Raji (cell line): ENCODE results near the gene AOPEP.

Experiments
- POLR2A ChIP-seq: IDR thresholded peaks from 2 replicates; pipeline ENCODE4 v1.6.1; 2011; ENCODE audit warnings: low read depth, low read length, control low read depth; ENCODE audit not compliant: insufficient read depth

AOPEP gene

DNA sequence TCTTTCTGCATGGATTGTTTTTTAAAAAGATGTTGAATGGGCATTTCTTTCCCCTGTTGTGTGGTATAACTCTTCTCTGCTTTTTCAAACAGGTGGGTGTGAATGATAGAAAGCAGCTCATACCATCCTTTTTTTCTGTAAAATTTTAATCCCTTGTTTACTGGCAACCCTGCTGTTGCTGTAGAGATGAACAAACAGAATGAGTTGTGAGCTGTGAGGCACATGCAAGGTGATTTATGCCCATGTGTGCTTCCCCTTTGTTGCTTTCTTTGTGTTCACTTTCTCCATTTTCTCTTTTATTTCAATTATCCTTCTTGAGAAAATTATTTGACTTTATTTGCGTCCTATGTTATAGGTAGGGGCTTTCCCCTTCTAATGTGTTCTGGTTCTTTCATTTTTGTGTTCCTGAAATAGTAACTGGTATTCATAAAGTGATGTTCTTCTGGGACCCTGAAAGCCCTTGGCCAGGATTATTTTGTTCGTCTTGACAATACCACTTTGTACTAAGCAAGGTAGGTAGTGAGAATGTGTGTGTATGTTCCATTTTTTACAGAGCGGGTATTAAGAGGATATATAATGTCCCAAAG lies 79.9 kb downstream of the AOPEP start:
- no peak for TF ChIP-seq POLR2A

GRCh38 chr9:94807556-94807955 lies 81.1 kb downstream of the AOPEP start:
- TF ChIP-seq POLR2A: no peak

- no peak for TF ChIP-seq POLR2A
Observed at GRCh38 chr9:94808926-94809700, 82.6 kb downstream of the AOPEP start.

DNA sequence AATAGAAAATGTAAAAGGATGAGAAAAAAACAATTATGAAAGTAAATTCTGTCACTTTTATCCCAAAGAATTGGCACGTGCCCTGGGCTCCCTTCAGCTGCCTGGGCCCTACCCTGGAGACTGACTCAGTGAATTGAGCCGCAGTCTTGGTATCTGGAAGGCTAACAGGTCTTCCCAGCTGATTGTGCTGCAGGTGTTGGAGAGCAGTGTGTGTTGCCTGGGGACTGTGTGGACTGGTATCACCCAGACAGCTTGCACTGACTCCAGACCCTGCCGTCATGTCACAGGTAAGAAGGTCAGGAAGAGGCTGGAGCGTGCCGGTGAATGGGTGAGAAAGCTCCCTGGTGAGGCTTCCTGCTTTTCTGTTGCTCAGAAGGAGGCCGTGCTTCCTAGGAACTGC lies 83.3 kb downstream of the AOPEP start:
- TF ChIP-seq POLR2A: no peak

GRCh38 chr9:94811074-94811473 lies 84.6 kb downstream of the AOPEP start:
- no peak for TF ChIP-seq POLR2A

DNA sequence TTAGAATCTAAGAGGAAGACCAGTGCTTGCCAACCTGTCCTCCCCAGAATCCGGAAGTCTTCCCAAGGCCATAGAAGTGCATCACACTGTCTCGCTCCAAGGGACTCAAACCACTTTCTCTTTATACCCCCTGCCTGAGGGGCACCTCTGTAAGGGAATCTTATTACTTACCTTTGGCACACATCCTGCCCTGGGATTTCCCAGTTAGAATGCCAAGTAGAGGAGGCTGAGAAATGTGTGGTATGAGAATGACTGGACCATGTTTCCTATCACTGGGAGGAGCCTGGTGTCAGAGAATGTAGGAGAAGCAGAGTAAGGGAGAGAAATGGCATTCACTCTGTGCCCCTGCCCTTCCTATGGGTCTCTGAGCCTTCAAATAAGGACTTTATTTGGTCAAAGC lies 85.8 kb downstream of the AOPEP start:
- no peak for TF ChIP-seq POLR2A

GRCh38 chr9:94813379-94813778 lies 86.9 kb downstream of the AOPEP start:
- TF ChIP-seq POLR2A: no peak

DNA sequence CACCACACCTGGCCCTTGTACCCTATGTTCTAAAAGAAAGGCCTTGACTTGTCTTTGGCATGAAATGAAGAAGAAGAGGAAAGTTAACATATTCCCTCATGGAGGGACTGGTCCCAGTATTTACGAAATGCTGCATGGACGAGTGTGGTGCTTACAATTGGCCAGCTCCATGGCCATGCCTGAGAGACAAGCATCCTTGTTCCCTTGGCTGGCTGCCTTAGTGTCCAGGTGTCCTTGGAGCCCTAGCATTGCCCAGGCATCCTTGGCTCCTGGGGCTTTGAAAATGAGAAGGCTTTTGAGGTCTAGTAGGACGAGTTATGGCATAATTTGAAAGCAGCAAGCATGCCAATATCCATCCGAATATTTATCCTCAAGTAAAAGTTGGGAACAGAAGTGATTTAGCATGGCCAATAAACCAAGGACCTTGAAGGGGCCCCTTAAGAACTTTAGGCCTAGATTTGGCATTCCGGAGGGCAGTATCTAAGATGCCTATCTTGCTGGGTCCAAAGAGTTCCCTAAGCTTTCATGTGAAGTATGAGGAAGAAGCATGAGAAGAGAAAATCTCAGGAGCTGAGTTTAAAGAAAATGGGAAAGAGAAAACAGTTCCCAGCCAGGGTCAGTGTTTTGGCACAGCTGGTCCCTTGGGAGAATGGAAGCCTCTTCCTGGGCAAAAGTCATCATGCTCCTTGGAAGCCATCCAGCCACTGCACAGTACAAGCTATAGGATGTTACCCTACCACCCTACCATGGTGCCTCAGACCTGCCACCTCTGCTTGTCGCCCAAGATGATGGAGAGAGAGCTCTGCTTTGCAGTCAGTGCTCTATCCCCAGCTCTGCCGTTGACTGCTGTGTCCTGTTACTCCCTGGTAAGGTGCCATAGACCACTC lies 91.0 kb downstream of the AOPEP start:
- TF ChIP-seq POLR2A: no peak

GRCh38 chr9:94818178-94818541 lies 91.7 kb downstream of the AOPEP start:
- TF ChIP-seq POLR2A: no peak

- TF ChIP-seq POLR2A: no peak
Observed at GRCh38 chr9:94819161-94819687, 92.7 kb downstream of the AOPEP start.

- TF ChIP-seq POLR2A: no peak
Observed at GRCh38 chr9:94821098-94821887, 94.8 kb downstream of the AOPEP start.

GRCh38 chr9:94822273-94822672 lies 95.8 kb downstream of the AOPEP start:
- no peak for TF ChIP-seq POLR2A

DNA sequence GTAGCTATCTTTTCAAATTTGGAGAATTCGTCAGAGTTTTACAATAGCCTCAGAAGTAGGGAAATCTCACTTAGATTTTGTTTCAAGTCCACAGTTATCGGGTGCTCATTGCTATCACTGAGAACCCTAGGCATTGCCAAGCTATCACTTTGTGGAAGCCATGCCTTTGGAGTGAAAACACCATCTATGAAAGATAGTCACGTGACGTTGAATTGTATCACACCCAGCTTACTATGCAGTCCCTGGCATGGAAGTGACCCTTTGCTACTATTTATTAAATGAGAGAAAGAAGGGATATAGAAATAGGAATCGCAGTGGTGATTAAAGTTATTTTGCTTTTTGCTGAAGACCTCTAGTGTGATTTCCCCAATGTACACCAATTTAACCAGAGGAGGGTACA lies 97.2 kb downstream of the AOPEP start:
- TF ChIP-seq POLR2A: no peak

GRCh38 chr9:94824411-94824810 lies 97.9 kb downstream of the AOPEP start:
- no peak for TF ChIP-seq POLR2A
